NCI-H146 treated with DMSO at 0.1 percent for 48 hours (cell line): ENCODE measurements around the gene F2RL3.
"Not testable (repeated sequence)": the region's sequence is repeated elsewhere in the genome, so short reads cannot be mapped to it uniquely, and the experiment has no call there.

ENCODE experiments used
- DNase-seq: peaks from one replicate; lab custom pipeline; 2025; ENCODE audit not compliant: unreplicated experiment; lab: John Stamatoyannopoulos, UW

F2RL3 gene

GRCh38 chr19:16919496-16919895, 30.7 kb downstream of the F2RL3 start:
- no peak for DNase-seq

- no peak for DNase-seq
Observed at GRCh38 chr19:16920816-16921529, 32.2 kb downstream of the F2RL3 start.

GRCh38 chr19:16921766-16922591, 33.2 kb downstream of the F2RL3 start:
- DNase-seq = no peak

GRCh38 chr19:16922592-16922934, 33.8 kb downstream of the F2RL3 start:
- no peak for DNase-seq

GRCh38 chr19:16922949-16923348, 34.1 kb downstream of the F2RL3 start:
- DNase-seq = no peak

- DNase-seq = no peak
Observed at GRCh38 chr19:16927883-16928282, 39.1 kb downstream of the F2RL3 start.

GRCh38 chr19:16928351-16928750, 39.6 kb downstream of the F2RL3 start:
- DNase-seq = no peak

- DNase-seq = no peak
Observed at GRCh38 chr19:16928916-16929315, 40.1 kb downstream of the F2RL3 start.

- no peak for DNase-seq
Observed at GRCh38 chr19:16930753-16931152, 42.0 kb downstream of the F2RL3 start.

- DNase-seq = no peak
Observed at GRCh38 chr19:16931306-16931705, 42.5 kb downstream of the F2RL3 start.

- no peak for DNase-seq
Observed at GRCh38 chr19:16934489-16934888, 45.7 kb downstream of the F2RL3 start.

GRCh38 chr19:16936901-16937300, 48.1 kb downstream of the F2RL3 start:
- DNase-seq = no peak

GRCh38 chr19:16937796-16938195, 49.0 kb downstream of the F2RL3 start:
- not testable (repeated sequence) for DNase-seq

- no peak for DNase-seq
Observed at GRCh38 chr19:16938211-16938610, 49.4 kb downstream of the F2RL3 start.

- not testable (repeated sequence) for DNase-seq
Observed at GRCh38 chr19:16940063-16940462, 51.3 kb downstream of the F2RL3 start.

- no peak for DNase-seq
Observed at GRCh38 chr19:16940626-16941025, 51.8 kb downstream of the F2RL3 start.
